Left colon (tissue), 2 donors: ENCODE measurements around the gene TSPAN2. TPM values are rescaled to one million over a fixed set of nuclear protein-coding genes. Genes with fewer than 3 reads are reported as not detected.
A peak's percentile ranks its signal among the peaks of the same experiment; 100 is the strongest.

Experiments used
- ATAC-seq: fragments of 200-7000 bp; cut with Tn5 transposase; one replicate; pipeline ENCODE4 v1.9.1; 2020; ENCODE audit warnings: mild to moderate bottlenecking, moderate library complexity
- DNase-seq, 2 donors: peaks; one replicate each; pipeline ENCODE4 v3.0.0-alpha.2; 2020
- intact Hi-C, 2 donors: fragments of 100-400 bp; cut with DNase I in 1 of 2; cut with micrococcal nuclease in 1 of 2; formaldehyde crosslinking; loops; one replicate each; pipeline versions ENCODE4 v1.11.2 to v1.14.0; 2022; cut with DNase I, micrococcal nuclease
- long read RNA-seq: library from polyadenylated mRNA; unstranded; transcript quantifications from one replicate; pipeline ENCODE4 v2.0.0, GENCODE V29; 2021
- total RNA-seq, 2 donors: library from RNA; stranded (reverse); fragmentation: NEBNext Ultra II Directional; extraction: Animal tissue kit (Norgen Biotek cat#: 25700); gene quantifications; one replicate each; pipeline ENCODE4 v1.2.1, GENCODE V29; 2021
- donor health status: DM: no; HTN: no; CAD: no.
- donor health status: DM: yes; HTN: yes; CAD: no.

The TSPAN2 gene
- total RNA-seq, result 10 to 100 TPM in 1 of 2 donors, 1 to 10 TPM in 1; 3.3 to 12.1 TPM
- long read RNA-seq, partial matches to known transcripts, result 0 of 4 reads
- long read RNA-seq, other reads (novel, unspliced or antisense), result 0 of 4 reads

DNA sequence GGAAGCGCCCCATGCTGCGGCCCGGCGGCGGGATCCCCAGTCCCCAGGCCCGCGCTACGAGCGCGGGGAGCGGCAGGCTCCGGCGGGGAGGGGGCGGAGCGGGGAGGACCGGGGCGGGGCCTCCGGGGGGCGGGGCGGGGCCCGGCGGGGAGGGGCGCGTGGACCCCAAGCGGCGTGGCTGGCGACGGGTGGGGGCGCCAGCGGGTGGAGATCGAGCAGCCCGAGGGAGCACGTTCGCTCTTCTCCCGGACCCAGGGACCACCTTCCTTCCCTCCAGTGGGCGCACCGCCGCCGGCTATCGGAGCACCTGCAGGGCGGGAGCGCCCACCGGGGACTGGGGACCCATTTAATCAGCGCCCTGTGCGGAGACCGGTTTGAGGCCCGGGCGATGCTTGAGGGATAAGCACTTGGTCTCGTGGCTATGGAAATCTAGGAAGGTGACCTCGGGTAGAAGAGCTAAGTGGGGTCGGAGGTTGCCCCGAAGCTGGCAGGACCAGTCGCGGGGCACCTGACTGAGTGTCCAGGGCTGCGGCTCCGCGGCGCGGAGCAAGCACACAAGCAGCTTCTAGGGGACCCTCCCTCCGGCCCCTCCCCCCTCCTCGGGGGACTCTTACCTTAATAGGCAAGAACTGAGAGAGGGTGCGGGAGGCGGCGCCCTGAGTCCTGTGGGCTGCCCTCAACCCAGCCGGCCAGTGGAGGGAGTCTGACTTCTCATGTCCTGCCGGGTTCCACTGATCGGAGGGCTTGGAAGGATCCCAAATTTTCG, at the start of gene TSPAN2:
TSPAN2 (minus strand) TSS at position 84 of the 766 bp plus-strand sequence; CDS start at position 13, 71 bp downstream.
- ATAC-seq (peak; percentile 79), DNase-seq (peak; percentile 76 to 89)
- intact Hi-C loops, result no loop called here

DNA sequence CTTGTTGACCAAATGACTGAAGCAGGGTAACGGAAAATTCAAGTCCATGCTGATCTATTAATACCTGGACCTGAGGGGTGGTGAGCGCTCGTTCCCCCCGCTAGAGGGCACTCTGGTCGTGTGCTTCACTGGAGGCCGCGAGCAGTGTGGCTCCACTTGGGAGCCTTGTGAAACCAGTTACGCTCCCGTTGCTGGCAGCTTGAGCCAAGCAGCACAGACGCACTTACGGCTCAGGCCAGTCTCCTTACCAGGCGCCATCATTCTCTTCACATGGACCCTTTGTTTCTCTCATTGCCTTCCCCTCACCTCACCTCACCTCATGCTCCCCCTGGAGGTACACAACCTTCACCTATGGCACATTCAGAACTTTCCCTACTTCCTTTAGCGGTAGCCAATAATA, 49.7 kb upstream of the TSPAN2 start:
- peak; percentile 99 for ATAC-seq

DNA sequence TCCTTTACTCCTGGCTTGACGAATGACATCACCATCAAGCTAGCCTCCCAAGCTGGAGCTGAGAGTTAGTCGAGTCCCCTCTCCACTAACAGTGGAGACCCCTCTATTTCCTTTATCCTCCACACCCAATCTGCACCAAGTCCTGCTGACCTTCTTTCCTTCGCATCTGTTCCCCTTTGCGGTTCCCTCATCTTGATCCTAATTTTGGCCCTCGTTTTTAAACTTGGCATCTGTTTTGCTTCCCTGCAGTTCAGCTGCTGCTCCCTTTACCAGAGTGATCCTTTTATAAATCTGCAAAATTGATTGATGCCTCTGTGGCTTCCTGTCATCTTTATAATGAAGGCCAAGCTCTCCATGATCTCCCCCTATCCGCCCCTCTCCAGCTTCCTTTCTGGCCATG, 49.0 kb upstream of the TSPAN2 start:
- ATAC-seq (no peak), DNase-seq (no peak)
- intact Hi-C loops, result loop anchor here in 1 of 2 donors (2.0 to 5.0 kb wide), 2 partner anchors 331 to 459 kb away; no protein-coding TSS in a partner anchor

More for the DNA sequence above, 49.7 kb upstream of the TSPAN2 start:
- DNase-seq, result peak; percentile 81 to 86
- intact Hi-C loops, result loop anchor here in 1 of 2 donors (2.0 to 5.0 kb wide), 2 partner anchors 330 to 458 kb away; no protein-coding TSS in a partner anchor

DNA sequence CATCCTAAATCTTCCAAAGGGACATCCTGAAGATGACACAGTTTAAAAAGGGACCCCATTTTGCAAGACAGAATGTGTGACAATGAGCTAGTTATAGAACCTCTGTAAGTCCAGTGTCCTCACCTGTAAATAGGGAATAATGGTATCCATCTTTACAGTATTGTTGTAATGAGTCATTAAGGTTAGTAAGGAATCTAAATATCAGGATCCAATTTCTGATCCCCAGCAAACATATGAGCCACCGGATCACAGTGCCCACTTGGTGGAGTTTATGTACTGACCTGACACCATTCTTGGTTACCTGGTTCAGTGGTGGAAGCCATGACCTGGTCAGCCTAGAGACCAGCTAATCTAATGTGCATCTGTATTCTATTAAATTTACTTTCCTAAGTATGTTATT, 47.9 kb upstream of the TSPAN2 start:
- DNase-seq, result no peak
- ATAC-seq, result no peak
- intact Hi-C loops, result loop anchor here in 1 of 2 donors (5.0 kb wide), 1 partner anchor 460 kb away; no protein-coding TSS in a partner anchor

DNA sequence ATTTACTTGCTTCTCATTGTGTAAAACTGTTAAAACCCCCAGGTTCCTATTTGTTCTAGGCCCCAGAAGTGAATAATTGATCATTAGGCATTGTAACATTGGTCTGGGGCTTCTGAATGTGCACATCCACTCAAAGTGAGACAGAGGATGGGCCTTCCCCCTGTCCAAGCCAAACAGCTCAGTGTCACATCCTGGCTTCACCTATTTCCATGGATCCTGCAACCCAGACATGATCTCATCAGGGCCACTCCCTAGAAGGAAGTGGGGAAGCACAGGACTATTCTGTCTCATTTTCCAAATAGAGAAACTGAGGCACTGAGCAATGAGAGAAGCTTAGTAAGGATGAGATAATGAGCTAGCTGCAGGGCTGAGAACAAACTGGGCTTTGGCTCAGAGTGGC, 47.4 kb upstream of the TSPAN2 start:
- ATAC-seq (no peak), DNase-seq (no peak)
- intact Hi-C loops, result loop anchor here in 1 of 2 donors (5.0 kb wide), 1 partner anchor 461 kb away; no protein-coding TSS in a partner anchor

DNA sequence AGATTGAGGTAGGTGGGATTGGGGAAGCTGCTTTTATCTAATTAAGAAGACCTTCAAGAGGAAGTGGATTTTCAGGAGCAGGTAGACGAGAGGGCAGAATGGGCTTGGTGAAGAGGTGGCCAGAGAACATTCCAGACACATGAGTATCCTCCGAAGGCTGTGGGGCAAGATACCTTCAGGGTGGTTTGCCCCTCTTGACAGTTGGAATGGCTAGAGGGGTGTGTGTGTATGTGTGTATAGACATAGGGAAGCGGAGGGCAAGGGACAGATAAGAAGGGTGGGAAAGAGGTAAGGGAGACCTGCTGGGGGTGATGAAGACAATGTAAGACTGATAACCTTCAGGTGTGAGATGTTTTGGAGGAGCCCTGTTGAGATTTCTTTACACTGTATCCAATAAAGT, 46.8 kb upstream of the TSPAN2 start:
- intact Hi-C loops, result loop anchor here in 1 of 2 donors (5.0 kb wide), 1 partner anchor 461 kb away; no protein-coding TSS in a partner anchor
- no peak for DNase-seq

DNA sequence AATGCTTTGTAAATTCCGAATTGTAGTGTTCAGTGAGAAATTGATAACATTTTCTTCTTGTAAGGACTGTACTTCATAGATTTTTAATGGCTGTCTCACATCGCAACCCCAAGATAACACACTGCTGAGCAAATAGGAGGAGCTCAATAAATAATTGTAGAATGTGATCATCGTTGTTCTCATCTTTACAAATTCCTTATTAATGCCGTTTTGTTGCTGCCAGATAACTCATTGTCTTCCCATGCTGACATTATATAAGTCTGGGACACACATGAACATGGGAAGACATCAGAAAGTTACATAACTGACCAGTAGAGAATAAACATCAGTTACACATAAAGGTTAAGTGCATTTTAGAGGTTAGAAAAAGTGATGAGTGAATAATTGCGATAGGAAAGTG, 46.4 kb upstream of the TSPAN2 start:
- no peak for ATAC-seq
- intact Hi-C loops, result loop anchor here in 1 of 2 donors (5.0 kb wide), 1 partner anchor 462 kb away; no protein-coding TSS in a partner anchor

More for the DNA sequence above, 46.8 kb upstream of the TSPAN2 start:
- no peak for ATAC-seq

DNA sequence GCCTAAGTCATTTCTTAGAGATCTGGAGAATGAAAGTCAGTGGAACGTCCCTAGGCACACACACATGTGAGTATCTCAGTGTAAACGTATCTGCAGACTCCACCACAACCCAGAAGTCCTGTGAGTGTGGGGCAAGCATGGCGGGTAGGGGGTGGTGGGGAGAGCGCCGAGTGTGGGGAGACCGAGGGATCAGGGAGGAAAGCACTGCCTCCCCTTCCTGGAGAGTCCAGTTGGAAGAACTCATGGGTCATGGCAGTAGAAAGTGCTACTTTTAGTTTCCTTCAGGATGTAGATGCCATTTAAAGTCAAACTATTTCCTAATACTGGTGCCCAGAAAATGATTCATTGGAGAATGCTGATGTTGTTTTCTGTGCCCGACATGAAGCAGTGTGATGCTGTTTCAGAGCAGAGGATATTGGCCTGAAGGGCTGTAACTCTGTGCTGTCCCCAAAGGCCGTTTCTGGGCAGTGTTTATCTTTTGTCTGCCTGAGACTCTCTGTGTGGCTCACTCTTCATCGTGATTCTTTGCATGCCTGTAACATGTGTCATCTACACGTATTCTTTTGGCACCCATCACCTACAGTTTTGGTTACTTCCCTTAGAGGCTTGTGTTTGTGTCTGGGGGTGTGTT, 45.7 kb upstream of the TSPAN2 start:
- DNase-seq (no peak), ATAC-seq (no peak)
- intact Hi-C loops, result loop anchor here in 1 of 2 donors (5.0 kb wide), 1 partner anchor 462 kb away; no protein-coding TSS in a partner anchor

More for the DNA sequence above, 46.4 kb upstream of the TSPAN2 start:
- DNase-seq, result no peak

DNA sequence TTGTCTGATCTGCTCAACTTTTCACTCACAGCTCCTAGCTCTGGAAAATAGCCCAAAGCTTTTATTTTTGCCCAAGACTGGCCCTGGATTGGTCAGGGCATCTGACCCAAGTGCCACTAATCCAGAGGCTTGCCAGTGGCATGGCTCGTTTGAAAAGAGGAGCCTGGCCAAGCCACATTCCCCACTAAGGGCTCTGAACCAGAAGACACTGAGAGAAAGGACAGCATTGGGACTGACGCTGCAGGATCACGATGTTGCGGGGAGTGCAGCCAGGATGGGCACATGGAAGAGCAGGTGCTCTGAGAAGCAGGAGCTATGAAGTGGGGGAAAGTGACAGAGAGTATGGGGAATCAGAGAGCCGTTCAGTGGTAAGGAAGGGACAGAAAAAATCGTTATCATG, 44.9 kb upstream of the TSPAN2 start:
- DNase-seq, result no peak
- intact Hi-C loops, result no loop called here
- ATAC-seq, result no peak

DNA sequence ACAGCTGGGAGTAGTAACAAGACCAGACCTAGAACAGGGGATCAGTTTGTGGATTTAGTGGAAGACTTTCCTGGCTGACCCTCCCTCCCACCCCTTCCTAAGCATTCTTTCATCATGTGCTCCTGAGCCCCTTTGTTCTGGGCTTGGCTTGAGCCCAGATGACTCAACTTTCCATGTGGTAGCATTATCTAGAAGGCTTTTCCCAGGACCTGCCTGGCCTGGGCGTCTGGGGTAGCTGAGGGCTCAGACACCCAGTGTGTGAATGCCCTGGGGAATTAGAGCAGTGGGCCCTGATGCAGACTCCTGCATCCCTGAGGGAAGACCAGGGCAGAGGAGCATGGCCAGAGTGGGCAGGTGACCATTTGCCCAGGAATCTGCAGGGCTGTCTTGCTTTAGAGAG, 44.1 kb upstream of the TSPAN2 start:
- DNase-seq, result no peak
- ATAC-seq, result no peak
- intact Hi-C loops, result no loop called here

DNA sequence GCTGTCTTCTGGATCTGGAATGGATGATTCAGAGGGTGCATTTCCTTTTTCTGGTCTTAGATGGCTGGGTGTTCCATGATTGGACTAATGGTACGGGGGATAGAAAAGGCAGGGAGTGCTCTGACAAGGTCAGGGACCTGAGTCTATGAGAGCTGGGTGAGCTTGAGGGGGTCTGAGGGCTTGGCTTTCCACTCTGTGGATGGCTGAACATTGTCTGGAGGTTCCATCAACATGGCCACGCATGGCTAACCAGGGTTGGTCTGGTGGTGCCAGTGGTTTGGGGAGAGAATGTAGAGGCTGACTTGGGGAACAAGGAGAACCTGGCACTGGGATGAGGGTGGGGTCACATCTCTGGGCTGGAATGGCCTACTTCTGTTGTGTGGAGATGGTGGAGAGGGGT, 41.5 kb upstream of the TSPAN2 start:
- no peak for ATAC-seq
- intact Hi-C loops, result no loop called here
- DNase-seq, result no peak

DNA sequence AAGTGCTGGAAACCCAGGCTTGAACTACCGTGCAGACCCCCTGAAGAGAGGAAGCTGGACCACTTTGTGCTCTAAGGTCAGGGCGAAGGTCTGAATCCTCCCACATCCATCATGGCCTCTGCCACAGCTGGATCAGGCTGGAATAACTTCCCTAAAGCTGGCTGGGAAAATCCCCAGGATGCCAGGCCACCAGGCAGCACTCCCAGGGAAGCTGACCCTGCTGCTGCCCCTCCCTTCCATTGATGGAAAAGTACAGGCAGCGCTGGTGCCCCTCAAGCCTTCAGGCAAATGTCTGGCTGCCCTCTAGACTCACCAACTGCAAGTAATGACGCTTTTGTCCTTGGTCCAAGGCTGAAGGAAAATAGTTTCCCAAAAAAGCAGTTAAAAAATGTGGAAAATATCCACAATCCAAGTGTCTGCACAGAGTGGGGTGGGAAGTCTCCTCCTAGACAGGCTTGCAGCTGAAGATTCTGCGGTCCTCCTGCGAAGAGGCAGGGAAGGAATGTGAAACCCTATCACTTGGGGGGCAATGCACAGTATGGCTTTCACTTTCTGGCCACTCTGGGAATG, 39.9 kb upstream of the TSPAN2 start:
- DNase-seq (no peak), ATAC-seq (no peak)
- intact Hi-C loops, result no loop called here

DNA sequence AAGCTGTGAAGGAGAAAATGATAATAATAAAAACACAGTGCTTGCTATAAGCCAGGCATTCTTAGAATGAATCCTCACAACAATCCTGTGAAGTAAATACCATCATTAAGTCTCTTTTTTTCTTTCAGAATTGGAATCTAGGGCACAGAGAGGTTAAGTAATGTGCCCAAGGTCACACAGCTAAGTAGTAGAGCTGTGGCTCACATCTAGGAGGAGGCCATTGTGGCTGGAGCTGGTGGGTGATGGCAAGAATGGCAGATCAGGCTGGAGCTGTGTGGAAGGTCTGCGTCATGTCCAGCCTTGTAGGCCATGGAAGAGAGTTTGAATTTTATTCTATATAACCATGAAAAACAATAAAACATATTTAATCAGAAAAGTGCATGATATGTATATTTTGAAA, 38.2 kb upstream of the TSPAN2 start:
- intact Hi-C loops, result no loop called here
- ATAC-seq (no peak), DNase-seq (no peak)

DNA sequence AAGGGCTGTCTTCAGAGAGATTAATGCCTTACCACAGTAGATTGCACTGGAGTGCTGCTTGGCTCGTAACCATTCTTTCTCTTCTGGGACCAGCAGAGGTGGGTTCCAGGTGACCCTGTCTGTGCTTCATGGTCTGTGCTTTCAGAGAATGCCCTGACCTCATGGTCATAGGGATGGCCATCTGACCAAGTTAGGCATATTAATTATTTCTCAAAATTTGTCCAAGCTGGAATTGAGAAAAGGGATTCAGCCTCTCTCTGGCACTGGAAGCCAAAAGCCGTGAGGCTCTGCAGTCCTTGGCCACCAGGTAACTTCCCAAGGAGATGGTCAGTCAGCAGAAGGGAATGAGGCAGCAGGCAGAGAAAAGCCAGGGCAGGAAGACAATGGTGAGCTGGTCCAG, 37.2 kb upstream of the TSPAN2 start:
- ATAC-seq, result no peak
- DNase-seq, result no peak
- intact Hi-C loops, result no loop called here

DNA sequence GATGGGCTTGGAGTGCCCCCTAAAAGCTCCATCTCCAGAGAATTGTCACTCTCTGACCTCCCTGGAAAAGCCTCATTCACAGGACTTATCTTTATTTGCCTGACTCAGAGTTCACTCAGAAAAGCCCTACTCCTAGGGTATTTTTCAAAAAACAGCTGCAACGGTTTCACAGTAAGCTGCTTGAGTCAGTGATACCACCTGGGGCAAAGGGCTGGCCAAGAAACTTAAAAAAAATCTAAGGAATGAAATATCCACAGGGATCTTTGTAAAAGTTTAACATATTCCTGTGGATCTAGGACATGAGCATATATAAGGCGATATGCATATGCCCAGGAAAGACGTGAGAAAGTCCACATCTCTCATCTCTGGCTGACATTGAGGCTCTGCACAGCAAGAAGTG, 33.8 kb upstream of the TSPAN2 start:
- ATAC-seq, result no peak
- DNase-seq, result no peak
- intact Hi-C loops, result no loop called here

DNA sequence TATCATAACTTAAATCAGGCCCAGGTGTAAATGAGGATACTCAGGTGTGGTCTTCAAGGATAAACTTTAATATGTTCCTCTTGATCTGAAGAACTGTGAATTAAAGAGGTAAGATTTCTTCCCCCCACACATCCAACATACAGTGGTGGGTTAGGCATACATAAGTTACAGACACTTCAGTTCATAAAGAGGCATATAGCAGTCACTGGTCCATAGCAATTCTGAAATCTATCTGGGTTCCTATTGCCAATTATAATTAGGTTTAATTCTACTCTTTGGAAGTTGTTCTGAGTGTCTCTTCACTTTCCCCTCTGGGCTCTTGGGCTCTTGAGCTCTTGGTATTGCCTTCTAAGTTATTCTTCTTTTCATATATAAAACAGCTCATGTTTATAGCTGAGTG, 32.5 kb upstream of the TSPAN2 start:
- ATAC-seq (no peak), DNase-seq (no peak)
- intact Hi-C loops, result no loop called here

DNA sequence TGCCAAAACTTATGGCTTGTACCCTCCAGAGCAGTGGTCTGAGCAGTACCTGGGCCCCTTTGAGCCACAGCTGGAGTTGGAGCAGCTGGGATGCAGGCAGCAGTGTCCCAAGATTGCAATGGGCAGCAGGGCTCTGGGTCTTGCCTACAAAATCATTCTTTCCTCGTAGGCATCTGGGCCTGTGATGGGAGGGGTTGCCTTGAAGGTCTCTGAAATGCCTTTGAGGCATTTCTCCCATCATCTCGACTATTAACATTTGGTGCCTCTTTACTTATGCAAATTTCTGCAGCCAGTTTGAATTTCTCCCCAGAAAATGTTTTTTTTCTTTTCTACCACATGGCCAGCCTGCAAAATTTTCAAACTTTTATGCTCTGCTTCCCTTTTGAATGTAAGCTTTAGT, 31.0 kb upstream of the TSPAN2 start:
- intact Hi-C loops, result no loop called here
- no peak for ATAC-seq
- no peak for DNase-seq

DNA sequence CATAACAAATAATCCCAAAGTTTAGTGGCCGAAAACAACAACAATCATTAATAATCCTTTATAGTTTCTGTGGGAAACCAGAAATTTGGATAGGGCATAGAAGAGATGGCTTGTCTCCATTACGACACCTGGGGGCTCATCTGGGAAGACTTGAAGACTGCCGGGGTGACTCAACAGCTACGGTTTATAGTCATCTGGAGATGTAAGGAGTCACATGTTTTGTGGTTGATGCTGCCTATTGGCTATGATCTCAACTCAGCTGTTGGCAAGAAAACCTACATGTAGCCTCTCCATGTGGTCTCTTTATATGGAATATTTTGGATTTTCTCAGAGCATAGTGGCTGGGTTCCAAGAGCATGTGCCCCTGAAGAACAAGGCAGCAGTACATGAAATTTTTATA, 29.3 kb upstream of the TSPAN2 start:
- intact Hi-C loops, result loop anchor here in 1 of 2 donors (10.0 kb wide), 1 partner anchor 144 kb away; no protein-coding TSS in a partner anchor
- no peak for DNase-seq
- ATAC-seq, result no peak

DNA sequence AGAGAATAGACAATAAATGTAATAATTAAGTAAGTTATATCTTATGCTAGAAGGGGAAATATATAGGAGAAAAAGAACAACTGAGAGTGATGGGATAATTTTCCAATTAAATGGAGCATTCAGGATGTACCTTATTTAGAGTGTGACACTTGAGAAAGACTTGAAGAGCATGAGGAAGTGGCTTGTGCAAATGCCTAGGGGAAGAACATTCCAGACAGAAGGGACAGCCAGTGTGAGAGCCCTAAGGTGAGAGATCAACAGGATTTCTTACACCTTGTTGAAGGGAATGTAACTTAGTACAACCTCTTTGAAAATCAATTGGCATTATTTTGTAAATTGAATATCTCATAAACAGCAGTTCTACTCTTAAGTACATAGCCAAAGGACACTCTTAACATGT, 28.8 kb upstream of the TSPAN2 start:
- intact Hi-C loops, result loop anchor here in 1 of 2 donors (10.0 kb wide), 1 partner anchor 143 kb away; no protein-coding TSS in a partner anchor
- DNase-seq (no peak), ATAC-seq (no peak)
